Measurements from ENCODE around the gene PGAP6. TPM values are rescaled to one million over a fixed set of nuclear protein-coding genes. Genes with fewer than 3 reads are reported as not detected.

The PGAP6 gene
- total and polyA plus RNA-seq, 2 of the 13 experiments (the other 11 are each of a cell fraction or from before 2014, with no cell fraction given): 52.7 to 136 TPM

DNA sequence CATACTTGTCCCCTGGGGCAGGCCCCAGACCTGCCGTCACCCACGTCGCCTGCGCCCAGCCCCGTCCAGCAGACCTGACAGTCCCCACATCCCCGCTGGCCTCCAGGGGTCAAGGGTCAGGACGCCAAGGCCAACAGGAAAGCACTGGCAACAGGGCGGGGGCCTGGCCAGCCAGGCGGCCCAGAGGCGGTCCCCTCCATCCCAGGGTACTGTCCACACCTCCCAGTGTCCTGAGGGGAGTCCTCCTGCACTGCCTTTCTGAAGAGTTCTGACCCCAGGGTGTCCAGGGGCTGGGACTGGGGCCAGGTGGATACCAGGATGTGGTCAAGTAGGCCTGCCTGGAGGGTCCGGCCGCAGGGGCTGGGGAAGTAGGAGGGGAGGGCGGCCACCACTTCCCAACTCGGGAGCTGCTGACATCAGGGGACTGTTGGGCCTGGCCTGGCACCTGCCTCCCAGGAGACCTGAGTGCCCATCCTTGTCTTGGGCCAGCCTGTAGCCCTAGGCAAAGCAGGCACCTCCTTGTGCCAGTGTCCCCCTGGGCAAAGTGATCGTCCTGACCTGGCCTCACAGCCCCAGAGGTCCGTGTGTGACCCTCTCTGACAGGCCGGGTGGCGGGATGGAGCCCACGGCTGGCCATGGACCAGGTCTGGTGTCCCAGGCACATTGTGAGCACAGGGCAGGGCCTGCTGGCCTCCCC lies 22.6 kb downstream of the PGAP6 start (continued):
- TF ChIP-seq LCORL (IDR thresholded peaks at IDR 0.05) (no peak), LCORL (CRISPR knock-in tag; IDR thresholded peaks at IDR 0.05) (peak; percentile 96), HMGA1 (CRISPR knock-in tag; conservative IDR thresholded peaks at IDR 0.05) (no peak), GPN1 (CRISPR knock-in tag; IDR thresholded peaks at IDR 0.05; ENCODE audit: borderline replicate concordance) (no peak), ZBTB7A (CRISPR knock-in tag; IDR thresholded peaks at IDR 0.05) (peak; percentile 57; the same call in 1 of the 2 replicates), XBP1 (CRISPR knock-in tag; IDR thresholded peaks at IDR 0.05) (no peak), ZNF333 (CRISPR knock-in tag; IDR thresholded peaks at IDR 0.05; ENCODE audit: borderline replicate concordance) (peak; percentile 62; the same call in 1 of the 2 replicates), ZFP62 (CRISPR knock-in tag; IDR thresholded peaks at IDR 0.05) (no peak), SAP130 (CRISPR knock-in tag; IDR thresholded peaks at IDR 0.05; ENCODE audit: low read depth) (peak; percentile 90), ZNF589 (CRISPR knock-in tag; conservative IDR thresholded peaks at IDR 0.05) (no peak), MAFK (conservative IDR thresholded peaks at IDR 0.05 in 1 of 2, IDR thresholded peaks at IDR 0.05 in 1 of 2; ENCODE audit: low read length in 2 of 2) (no peak)
- TF ChIP-seq, protein P1, sequence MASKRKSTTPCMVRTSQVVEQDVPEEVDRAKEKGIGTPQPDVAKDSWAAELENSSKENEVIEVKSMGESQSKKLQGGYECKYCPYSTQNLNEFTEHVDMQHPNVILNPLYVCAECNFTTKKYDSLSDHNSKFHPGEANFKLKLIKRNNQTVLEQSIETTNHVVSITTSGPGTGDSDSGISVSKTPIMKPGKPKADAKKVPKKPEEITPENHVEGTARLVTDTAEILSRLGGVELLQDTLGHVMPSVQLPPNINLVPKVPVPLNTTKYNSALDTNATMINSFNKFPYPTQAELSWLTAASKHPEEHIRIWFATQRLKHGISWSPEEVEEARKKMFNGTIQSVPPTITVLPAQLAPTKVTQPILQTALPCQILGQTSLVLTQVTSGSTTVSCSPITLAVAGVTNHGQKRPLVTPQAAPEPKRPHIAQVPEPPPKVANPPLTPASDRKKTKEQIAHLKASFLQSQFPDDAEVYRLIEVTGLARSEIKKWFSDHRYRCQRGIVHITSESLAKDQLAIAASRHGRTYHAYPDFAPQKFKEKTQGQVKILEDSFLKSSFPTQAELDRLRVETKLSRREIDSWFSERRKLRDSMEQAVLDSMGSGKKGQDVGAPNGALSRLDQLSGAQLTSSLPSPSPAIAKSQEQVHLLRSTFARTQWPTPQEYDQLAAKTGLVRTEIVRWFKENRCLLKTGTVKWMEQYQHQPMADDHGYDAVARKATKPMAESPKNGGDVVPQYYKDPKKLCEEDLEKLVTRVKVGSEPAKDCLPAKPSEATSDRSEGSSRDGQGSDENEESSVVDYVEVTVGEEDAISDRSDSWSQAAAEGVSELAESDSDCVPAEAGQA (IDR thresholded peaks at IDR 0.05; ENCODE audit: low read depth): peak; percentile 68; the same call in 1 of the 2 replicates
- TF ChIP-seq, protein P1 (CRISPR knock-in tag; IDR thresholded peaks at IDR 0.05; ENCODE audit: borderline replicate concordance): no peak
- TF ChIP-seq, protein P2, sequence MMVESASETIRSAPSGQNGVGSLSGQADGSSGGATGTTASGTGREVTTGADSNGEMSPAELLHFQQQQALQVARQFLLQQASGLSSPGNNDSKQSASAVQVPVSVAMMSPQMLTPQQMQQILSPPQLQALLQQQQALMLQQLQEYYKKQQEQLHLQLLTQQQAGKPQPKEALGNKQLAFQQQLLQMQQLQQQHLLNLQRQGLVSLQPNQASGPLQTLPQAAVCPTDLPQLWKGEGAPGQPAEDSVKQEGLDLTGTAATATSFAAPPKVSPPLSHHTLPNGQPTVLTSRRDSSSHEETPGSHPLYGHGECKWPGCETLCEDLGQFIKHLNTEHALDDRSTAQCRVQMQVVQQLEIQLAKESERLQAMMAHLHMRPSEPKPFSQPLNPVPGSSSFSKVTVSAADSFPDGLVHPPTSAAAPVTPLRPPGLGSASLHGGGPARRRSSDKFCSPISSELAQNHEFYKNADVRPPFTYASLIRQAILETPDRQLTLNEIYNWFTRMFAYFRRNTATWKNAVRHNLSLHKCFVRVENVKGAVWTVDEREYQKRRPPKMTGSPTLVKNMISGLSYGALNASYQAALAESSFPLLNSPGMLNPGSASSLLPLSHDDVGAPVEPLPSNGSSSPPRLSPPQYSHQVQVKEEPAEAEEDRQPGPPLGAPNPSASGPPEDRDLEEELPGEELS (CRISPR knock-in tag; IDR thresholded peaks at IDR 0.05): peak; percentile 78
- TF ChIP-seq, protein P3, sequence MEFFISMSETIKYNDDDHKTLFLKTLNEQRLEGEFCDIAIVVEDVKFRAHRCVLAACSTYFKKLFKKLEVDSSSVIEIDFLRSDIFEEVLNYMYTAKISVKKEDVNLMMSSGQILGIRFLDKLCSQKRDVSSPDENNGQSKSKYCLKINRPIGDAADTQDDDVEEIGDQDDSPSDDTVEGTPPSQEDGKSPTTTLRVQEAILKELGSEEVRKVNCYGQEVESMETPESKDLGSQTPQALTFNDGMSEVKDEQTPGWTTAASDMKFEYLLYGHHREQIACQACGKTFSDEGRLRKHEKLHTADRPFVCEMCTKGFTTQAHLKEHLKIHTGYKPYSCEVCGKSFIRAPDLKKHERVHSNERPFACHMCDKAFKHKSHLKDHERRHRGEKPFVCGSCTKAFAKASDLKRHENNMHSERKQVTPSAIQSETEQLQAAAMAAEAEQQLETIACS (CRISPR knock-in tag; IDR thresholded peaks at IDR 0.05): no peak
- TF ChIP-seq, protein P4, sequence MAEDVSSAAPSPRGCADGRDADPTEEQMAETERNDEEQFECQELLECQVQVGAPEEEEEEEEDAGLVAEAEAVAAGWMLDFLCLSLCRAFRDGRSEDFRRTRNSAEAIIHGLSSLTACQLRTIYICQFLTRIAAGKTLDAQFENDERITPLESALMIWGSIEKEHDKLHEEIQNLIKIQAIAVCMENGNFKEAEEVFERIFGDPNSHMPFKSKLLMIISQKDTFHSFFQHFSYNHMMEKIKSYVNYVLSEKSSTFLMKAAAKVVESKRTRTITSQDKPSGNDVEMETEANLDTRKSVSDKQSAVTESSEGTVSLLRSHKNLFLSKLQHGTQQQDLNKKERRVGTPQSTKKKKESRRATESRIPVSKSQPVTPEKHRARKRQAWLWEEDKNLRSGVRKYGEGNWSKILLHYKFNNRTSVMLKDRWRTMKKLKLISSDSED (CRISPR knock-in tag; IDR thresholded peaks at IDR 0.05): no peak
